Thoracic aorta (tissue), 2 donors: ENCODE data around the gene PSENEN. TPM values are rescaled to one million over a fixed set of nuclear protein-coding genes. Genes with fewer than 3 reads are reported as not detected.
"Not testable (repeated sequence)": the region's sequence is repeated elsewhere in the genome, so short reads cannot be mapped to it uniquely, and the experiment has no call there.

ENCODE experiments used
- ATAC-seq: fragments of 150-250 bp; one replicate; pipeline ENCODE4 v1.8.0; 2017; ENCODE audit warnings: low read depth; ENCODE audit not compliant: insufficient number of reproducible peaks, low FRiP score
- DNase-seq: peaks from one replicate; pipeline ENCODE4 v3.0.0-alpha.2; 2020; ENCODE audit warnings: low spot score
- H3K27ac ChIP-seq, 2 donors: fragments of 200-600 bp; sonication (generic); 1 replicate in 1 of 2; 2 replicates in 1 of 2; pipeline ENCODE4 v1.5.1; 2016; ENCODE audit warnings: mild to moderate bottlenecking in 2 of 2, moderate library complexity in 2 of 2
- H3K27me3 ChIP-seq: fragments of 200-600 bp; sonication (generic); replicated peaks from 2 replicates; pipeline ENCODE4 v1.6.0; 2016; ENCODE audit warnings: mild to moderate bottlenecking; ENCODE audit not compliant: insufficient read depth
- H3K36me3 ChIP-seq: fragments of 200-600 bp; sonication (generic); one replicate; pipeline ENCODE4 v1.5.1; 2016
- H3K4me1 ChIP-seq, 2 donors: fragments of 200-600 bp; sonication (generic); 1 replicate in 1 of 2; 2 replicates in 1 of 2; pipeline versions ENCODE4 v1.5.1 to v1.6.0; 2016; ENCODE audit warnings: low read depth in 2 of 2, mild to moderate bottlenecking in 1 of 2; ENCODE audit not compliant: control insufficient read depth in 1 of 2
- H3K4me3 ChIP-seq: fragments of 200-600 bp; sonication (generic); 2 replicates; pipeline ENCODE4 v1.5.1; 2016; ENCODE audit warnings: mild to moderate bottlenecking
- H3K9me3 ChIP-seq: fragments of 200-600 bp; sonication (generic); 2 replicates; pipeline ENCODE4 v1.5.1; 2016
- total RNA-seq, 2 donors: library from RNA; depleted of rRNA; stranded (reverse); fragments of >200 nt; gene quantifications; one replicate each; pipeline versions ENCODE4 v1.1.0 to v1.2.3, GENCODE V29; 2016
- TF ChIP-seq, protein P1 (sequence below): fragments of 200-600 bp; sonication (generic); IDR thresholded peaks from one replicate; pipeline ENCODE4 v1.5.1; 2019; ENCODE audit warnings: antibody characterized with exemption

PSENEN gene
- total RNA-seq, 2 donors from 2014 or later, result 25.5 to 30.1 TPM

DNA sequence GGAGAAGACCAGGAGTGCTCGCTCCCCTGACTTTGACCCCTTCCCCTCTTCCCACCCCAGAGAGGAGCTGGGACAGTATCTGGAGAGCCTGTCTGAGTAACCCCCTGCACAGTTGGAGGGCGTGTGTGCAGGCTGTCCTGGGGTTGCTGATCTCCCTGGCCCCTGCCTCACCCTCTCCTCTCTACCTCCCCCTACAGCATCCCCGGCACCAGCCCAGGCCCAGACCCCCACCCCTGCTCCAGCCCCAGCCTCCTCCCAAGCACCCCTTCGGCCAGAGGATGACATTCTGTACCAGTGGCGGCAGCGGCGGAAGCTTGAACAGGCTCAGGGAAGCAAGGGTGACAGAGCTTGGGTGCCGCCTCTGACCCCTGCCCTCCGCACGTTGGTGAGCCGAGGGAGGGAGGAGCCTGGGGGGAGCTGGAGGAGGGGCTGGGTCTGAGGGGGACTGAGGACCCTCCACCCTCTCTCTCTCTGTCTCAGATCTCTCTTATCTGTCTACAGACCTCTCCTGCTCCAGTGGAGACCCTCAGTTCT lies 21.2 kb downstream of the PSENEN start:
- H3K36me3 ChIP-seq, result peaks cover 14% of the 10 kb centered on the region
- H3K4me3 ChIP-seq, result no peak overlapping the region
- H3K27ac ChIP-seq, result no peak overlapping the region
- no peaks in the 10 kb centered on the region for H3K4me1 ChIP-seq
- H3K27me3 ChIP-seq, result no peaks in the 10 kb centered on the region
- no peak for ATAC-seq
- TF ChIP-seq, protein P1, sequence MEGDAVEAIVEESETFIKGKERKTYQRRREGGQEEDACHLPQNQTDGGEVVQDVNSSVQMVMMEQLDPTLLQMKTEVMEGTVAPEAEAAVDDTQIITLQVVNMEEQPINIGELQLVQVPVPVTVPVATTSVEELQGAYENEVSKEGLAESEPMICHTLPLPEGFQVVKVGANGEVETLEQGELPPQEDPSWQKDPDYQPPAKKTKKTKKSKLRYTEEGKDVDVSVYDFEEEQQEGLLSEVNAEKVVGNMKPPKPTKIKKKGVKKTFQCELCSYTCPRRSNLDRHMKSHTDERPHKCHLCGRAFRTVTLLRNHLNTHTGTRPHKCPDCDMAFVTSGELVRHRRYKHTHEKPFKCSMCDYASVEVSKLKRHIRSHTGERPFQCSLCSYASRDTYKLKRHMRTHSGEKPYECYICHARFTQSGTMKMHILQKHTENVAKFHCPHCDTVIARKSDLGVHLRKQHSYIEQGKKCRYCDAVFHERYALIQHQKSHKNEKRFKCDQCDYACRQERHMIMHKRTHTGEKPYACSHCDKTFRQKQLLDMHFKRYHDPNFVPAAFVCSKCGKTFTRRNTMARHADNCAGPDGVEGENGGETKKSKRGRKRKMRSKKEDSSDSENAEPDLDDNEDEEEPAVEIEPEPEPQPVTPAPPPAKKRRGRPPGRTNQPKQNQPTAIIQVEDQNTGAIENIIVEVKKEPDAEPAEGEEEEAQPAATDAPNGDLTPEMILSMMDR, result no peak
- DNase-seq, result no peak
- no peaks in the 10 kb centered on the region for H3K9me3 ChIP-seq

DNA sequence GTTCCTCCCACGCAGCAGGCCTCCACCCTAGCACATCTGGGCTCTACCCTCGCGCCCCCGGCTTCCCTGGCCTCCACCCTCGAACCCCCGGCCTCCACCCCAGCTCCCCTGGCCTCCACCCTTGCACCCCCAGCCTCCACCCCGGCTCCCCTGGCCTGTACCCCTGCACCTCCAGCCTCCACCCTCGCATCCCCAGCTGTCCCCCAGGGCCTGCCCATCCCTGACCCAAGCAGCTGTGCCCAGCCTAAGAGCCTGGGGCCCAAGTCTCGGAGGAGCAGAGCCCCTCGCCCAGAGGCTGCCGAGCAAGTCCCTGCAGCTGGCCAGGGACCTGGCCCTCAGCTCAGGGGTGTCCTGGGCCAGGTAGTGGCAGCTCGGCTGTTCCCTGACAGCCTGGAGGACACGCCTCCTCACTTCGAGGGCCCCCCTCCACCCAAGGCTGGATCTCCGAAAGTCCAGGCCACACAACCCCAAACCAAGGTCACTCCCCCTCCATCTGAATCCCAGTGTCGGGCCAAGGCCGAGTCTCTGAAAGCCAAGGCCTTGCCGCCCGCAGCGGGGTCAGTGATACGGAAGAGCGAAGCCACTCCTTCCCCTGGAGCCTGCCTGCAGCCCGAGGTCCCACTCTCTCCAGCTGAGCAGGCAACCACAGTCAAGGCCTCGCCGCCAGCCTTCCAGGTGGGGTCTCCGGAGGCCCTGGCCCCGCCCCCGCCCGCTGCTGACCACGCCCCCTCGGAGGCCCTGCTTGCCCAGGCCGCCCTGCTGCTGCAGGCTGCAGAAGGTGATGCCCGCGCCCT lies 22.0 kb downstream of the PSENEN start:
- TF ChIP-seq, protein P1, result no peak
- no peak overlapping the region for H3K4me3 ChIP-seq
- no peaks in the 10 kb centered on the region for H3K9me3 ChIP-seq
- ATAC-seq, result no peak
- no peak overlapping the region for H3K27ac ChIP-seq
- H3K4me1 ChIP-seq, result no peaks in the 10 kb centered on the region
- no peak for DNase-seq
- peaks cover 10% of the 10 kb centered on the region for H3K36me3 ChIP-seq
- no peaks in the 10 kb centered on the region for H3K27me3 ChIP-seq

GRCh38 chr19:35768082-35768421 lies 22.6 kb downstream of the PSENEN start:
- Histone ChIP-seq H3K4me1 (no peaks in the 10 kb centered on the region), H3K4me3 (no peak overlapping the region), H3K36me3 (peaks cover 10% of the 10 kb centered on the region), H3K27ac (no peak overlapping the region), H3K9me3 (no peaks in the 10 kb centered on the region), H3K27me3 (no peaks in the 10 kb centered on the region)
- DNase-seq, result no peak
- TF ChIP-seq, protein P1, result no peak
- ATAC-seq, result no peak

- not testable (repeated sequence) for H3K27me3 ChIP-seq, DNase-seq
Observed at GRCh38 chr19:35772362-35772761, 26.9 kb downstream of the PSENEN start.

GRCh38 chr19:35773020-35773806 lies 27.8 kb downstream of the PSENEN start:
- no peak overlapping the region for H3K4me3 ChIP-seq
- H3K27me3 ChIP-seq, result no peaks in the 10 kb centered on the region
- ATAC-seq, result no peak
- DNase-seq, result no peak
- H3K4me1 ChIP-seq, result peaks cover 8 to 12% of the 10 kb centered on the region in 2 donors
- H3K9me3 ChIP-seq, result no peaks in the 10 kb centered on the region
- TF ChIP-seq, protein P1, result no peak
- H3K27ac ChIP-seq, result no peak overlapping the region
- H3K36me3 ChIP-seq, result no peaks in the 10 kb centered on the region

More at GRCh38 chr19:35772362-35772761, 26.9 kb downstream of the PSENEN start:
- not testable (repeated sequence) for H3K9me3 ChIP-seq, H3K36me3 ChIP-seq, H3K4me3 ChIP-seq, H3K27ac ChIP-seq, ATAC-seq
- peaks cover 8 to 12% of the 10 kb centered on the region in 2 donors for H3K4me1 ChIP-seq
